GM12878 (cell line): ENCODE data around the gene MXD4. TPM values are rescaled to one million over a fixed set of nuclear protein-coding genes. Genes with fewer than 3 reads are reported as not detected.

Source experiments
- ATAC-seq: fragments of 200-7000 bp; cut with Tn5 transposase; 3 replicates; pipeline ENCODE4 v1.9.1; 2020; ENCODE audit warnings: mild to moderate bottlenecking, moderate library complexity
- BruUV-seq: library from RNA; stranded (reverse); fragments of 400-500 nt; replicated peaks from 2 replicates; lab custom pipeline; 2021; lab: Mats Ljungman, UMichigan
- CTCF ChIA-PET: fragments of 300-600 bp; sonication (Branson Sonifier 250); formaldehyde crosslinking; extraction: SDS; loops from one replicate; lab custom pipeline; 2021; ENCODE audit warnings: inconsistent platforms; lab: Yijun Ruan, JAX
- POLR2A ChIA-PET: fragments of 350-600 bp; formaldehyde crosslinking; extraction: SDS; loops from one replicate; lab custom pipeline; 2021; ENCODE audit warnings: inconsistent platforms; lab: Charles Lee
- RAD21 ChIA-PET: fragments of 300-600 bp; sonication (Branson Sonifier 250); formaldehyde crosslinking; loops from one replicate; lab custom pipeline; 2023; ENCODE audit warnings: antibody characterized with exemption; ENCODE audit not compliant: unreplicated experiment; lab: Charles Lee
- SMC1A ChIA-PET: fragments of 300-600 bp; sonication (Branson Sonifier 250); formaldehyde crosslinking; loops from one replicate; lab custom pipeline; 2023; ENCODE audit not compliant: unreplicated experiment, uncharacterized antibody; lab: Charles Lee
- DNase-seq: peaks from one replicate; pipeline ENCODE4 v3.0.0-alpha.2; 2011; ENCODE audit warnings: low read depth, low spot score
- FAIRE-seq: peaks from 3 replicates; lab custom pipeline; 2011; peaks lifted over from hg19 to GRCh38; lab: Jason Lieb, UNC
- H2AFZ ChIP-seq: 2 replicates; pipeline ENCODE4 v1.6.0; 2011; ENCODE audit warnings: low read depth, low read length, control low read depth; ENCODE audit not compliant: control insufficient read depth
- H3K27ac ChIP-seq: 2 replicates; pipeline ENCODE4 v1.5.1; 2011; ENCODE audit warnings: control low read depth; ENCODE audit not compliant: control insufficient read depth, insufficient read depth
- H3K27me3 ChIP-seq, 2 experiments: replicated peaks in 1 of 2; 2 replicates each; pipeline versions ENCODE4 v1.6.0 to v1.6.1; 2011; ENCODE audit warnings: low read length in 1 of 2; ENCODE audit not compliant: control insufficient read depth in 2 of 2, insufficient read depth in 2 of 2
- H3K36me3 ChIP-seq, 2 experiments: 2 replicates each; pipeline ENCODE4 v1.5.1; 2011; ENCODE audit warnings: low read length in 1 of 2; ENCODE audit not compliant: control insufficient read depth in 2 of 2, insufficient read depth in 2 of 2
- H3K4me1 ChIP-seq: 2 replicates; pipeline ENCODE4 v1.6.1; 2011; ENCODE audit warnings: mild to moderate bottlenecking, low read length, moderate library complexity, mixed read lengths; ENCODE audit not compliant: control insufficient read depth, insufficient read depth
- H3K4me2 ChIP-seq: 2 replicates; pipeline ENCODE4 v1.6.0; 2011; ENCODE audit warnings: control low read depth; ENCODE audit not compliant: control insufficient read depth, insufficient read depth
- H3K4me3 ChIP-seq: fragments of 200-600 bp; sonication (generic); 2 replicates; pipeline ENCODE4 v1.5.1; 2016
- H3K79me2 ChIP-seq: 2 replicates; pipeline ENCODE4 v1.6.0; 2011; ENCODE audit warnings: low read length; ENCODE audit not compliant: control insufficient read depth, insufficient read depth
- H3K9ac ChIP-seq: 2 replicates; pipeline ENCODE4 v1.8.0; 2011; ENCODE audit warnings: low read length, control low read depth, mixed read lengths; ENCODE audit not compliant: control insufficient read depth, insufficient read depth
- H3K9me3 ChIP-seq: replicated peaks from 3 replicates; pipeline ENCODE4 v1.5.1; 2011; ENCODE audit warnings: mild to moderate bottlenecking, low read length; ENCODE audit not compliant: control insufficient read depth, insufficient read depth
- H4K20me1 ChIP-seq: 2 replicates; pipeline ENCODE4 v1.6.0; 2011; ENCODE audit not compliant: control insufficient read depth, insufficient read depth
- E2F4 ChIP-seq: IDR thresholded peaks from 2 replicates; pipeline ENCODE4 v1.6.1; 2012; ENCODE audit warnings: low read depth, low read length, improper control_type of control experiment
- FOXK2 ChIP-seq: fragments of 450-650 bp; IDR thresholded peaks from 2 replicates; pipeline ENCODE4 v1.6.1; 2017; ENCODE audit warnings: mild to moderate bottlenecking, moderate library complexity
- FOXM1 ChIP-seq: IDR thresholded peaks from 2 replicates; pipeline ENCODE4 v1.6.1; 2012; ENCODE audit warnings: low read depth, mild to moderate bottlenecking, inconsistent platforms, low read length, moderate library complexity
- GATAD2B ChIP-seq: fragments of 450-650 bp; conservative IDR thresholded peaks from 2 replicates; pipeline ENCODE4 v1.6.1; 2017; ENCODE audit warnings: low read depth, mild to moderate bottlenecking, moderate library complexity
- MEF2A ChIP-seq: IDR thresholded peaks from 2 replicates; pipeline ENCODE4 v1.6.1; 2011; ENCODE audit warnings: low read depth, mild to moderate bottlenecking, low read length, moderate library complexity; ENCODE audit not compliant: insufficient read depth
- MYB ChIP-seq: fragments of 150-350 bp; IDR thresholded peaks from 2 replicates; pipeline ENCODE4 v1.6.1; 2014; ENCODE audit warnings: mild to moderate bottlenecking, low read depth, low read length, borderline replicate concordance
- PAX8 ChIP-seq: fragments of 450-650 bp; IDR thresholded peaks from 2 replicates; pipeline ENCODE4 v1.6.1; 2017; ENCODE audit warnings: mild to moderate bottlenecking, moderate library complexity
- SMAD1 ChIP-seq: fragments of 450-650 bp; IDR thresholded peaks from 2 replicates; pipeline ENCODE4 v1.6.1; 2018; ENCODE audit warnings: mild to moderate bottlenecking, low read depth; ENCODE audit not compliant: partially characterized antibody
- TCF7 ChIP-seq: IDR thresholded peaks from 2 replicates; pipeline ENCODE4 v1.6.1; 2014; ENCODE audit warnings: antibody characterized with exemption, borderline replicate concordance
- ZNF384 ChIP-seq: IDR thresholded peaks from 2 replicates; pipeline ENCODE4 v1.6.1; 2012; ENCODE audit warnings: low read depth, mild to moderate bottlenecking, low read length, improper control_type of control experiment, borderline replicate concordance
- WGBS: methylation state at CpG from one replicate; pipeline ENCODE4 v1.1.6; 2016; ENCODE audit warnings: low lambda C conversion rate; ENCODE audit not compliant: insufficient replicate concordance, insufficient coverage; ENCODE audit errors: missing lambda C conversion rate; 5-methylcytosine and 5-hydroxymethylcytosine counted together
- in situ Hi-C: fragments of 300-500 bp; cut with MboI; formaldehyde crosslinking; loops from 9 replicates; pipeline ENCODE4 v1.14.3; 2018; ENCODE audit warnings: mixed read lengths
- intact Hi-C: fragments of 100-400 bp; cut with micrococcal nuclease; formaldehyde crosslinking; loops from one replicate; pipeline ENCODE4 v1.14.2; 2022; ENCODE audit not compliant: unreplicated experiment
- polyA plus RNA-seq, 11 experiments: library from polyadenylated mRNA; depleted of rRNA in 4 of 11; unstranded in 6 of 11; stranded (reverse) in 5 of 11; fragments of >200 nt; fragmentation: Nextera tagmentation in 4 of 11; fragmentation: Illumina TruSeq in 1 of 11; extraction: Ambion mirVana in 4 of 11; extraction: Trizol in 1 of 11; gene quantifications; 1 replicate in 1 of 11; 2 replicates in 10 of 11; pipeline versions ENCODE4 v1.2.1 to v1.2.3, GENCODE V29; 2011 to 2016; ENCODE audit warnings: inconsistent platforms in 2 of 11, missing spikeins in 2 of 11, low read depth in 1 of 11
- total RNA-seq, 4 experiments: library from RNA; depleted of rRNA in 3 of 4; stranded (reverse); fragments of >200 nt in 3 of 4; fragmentation: Illumina TruSeq in 1 of 4; extraction: Trizol in 1 of 4; gene quantifications; 2 replicates each; pipeline versions ENCODE4 v1.2.1 to v1.2.3, GENCODE V29; 2013 to 2021
- TF ChIP-seq, protein P1 (sequence below): fragments of 450-650 bp; IDR thresholded peaks from 2 replicates; pipeline ENCODE4 v1.6.1; 2017; ENCODE audit warnings: antibody characterized with exemption, mild to moderate bottlenecking, moderate library complexity

The MXD4 gene
- total and polyA plus RNA-seq, 10 of the 15 experiments (the other 5 are each of a cell fraction or from before 2014, with no cell fraction given): 0.21 to 25.6 (median 5.2) TPM

DNA sequence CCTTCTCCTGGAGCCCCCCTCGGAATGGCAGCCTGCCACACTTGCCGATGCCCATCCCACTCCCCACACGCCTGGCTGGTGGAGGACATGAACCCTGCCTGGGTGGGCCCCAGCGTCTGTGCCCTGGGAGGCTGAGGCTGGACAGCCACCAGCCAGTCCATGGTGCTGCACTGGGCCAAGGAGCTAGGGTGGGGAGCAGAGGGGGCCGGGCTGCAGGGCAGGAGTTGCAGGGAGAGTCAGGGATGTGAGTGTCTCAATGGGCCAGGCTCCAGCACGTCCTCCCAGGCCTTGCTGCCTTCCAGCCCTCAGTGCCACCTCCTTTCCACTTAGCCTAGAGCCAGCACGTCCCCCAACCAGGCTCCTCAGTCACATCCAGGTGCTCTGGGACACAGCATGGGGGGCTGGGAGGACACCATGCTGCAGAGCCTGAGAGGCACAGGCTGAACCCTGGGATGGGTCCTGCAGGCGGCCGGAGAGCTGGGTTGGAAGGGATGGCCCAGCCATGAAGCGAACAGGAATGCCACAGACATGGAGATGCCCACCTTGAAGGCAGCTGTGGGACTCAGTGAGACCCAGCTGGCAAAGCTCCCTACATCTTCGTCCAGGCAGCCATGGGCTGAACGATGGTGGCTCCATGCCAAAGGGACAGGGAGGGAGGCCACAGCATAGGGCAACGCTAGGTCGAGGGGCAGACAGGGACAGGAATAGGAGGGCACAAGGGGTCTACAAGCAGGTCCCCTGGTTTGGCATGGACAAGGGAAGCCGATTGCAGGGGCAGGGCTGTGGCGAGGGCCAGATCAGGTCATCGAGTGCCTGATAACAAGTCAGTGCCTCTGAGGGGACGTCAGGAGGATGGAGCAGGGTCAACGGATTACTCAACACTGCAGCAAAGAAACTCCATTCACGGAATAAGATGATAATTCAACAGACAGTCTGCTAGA, 30.1 kb upstream of the MXD4 start:
- POLR2A ChIA-PET: no interaction called here
- no TSS peak for BruUV-seq
- no peak for TF ChIP-seq PAX8
- no peak for TF ChIP-seq MEF2A
- no peak for TF ChIP-seq MYB
- TF ChIP-seq FOXM1: no peak
- no peak for TF ChIP-seq E2F4
- no peak for TF ChIP-seq GATAD2B
- no peak for TF ChIP-seq FOXK2
- TF ChIP-seq TCF7: no peak
- TF ChIP-seq SMAD1: no peak
- TF ChIP-seq ZNF384: no peak
- TF ChIP-seq, protein P1, sequence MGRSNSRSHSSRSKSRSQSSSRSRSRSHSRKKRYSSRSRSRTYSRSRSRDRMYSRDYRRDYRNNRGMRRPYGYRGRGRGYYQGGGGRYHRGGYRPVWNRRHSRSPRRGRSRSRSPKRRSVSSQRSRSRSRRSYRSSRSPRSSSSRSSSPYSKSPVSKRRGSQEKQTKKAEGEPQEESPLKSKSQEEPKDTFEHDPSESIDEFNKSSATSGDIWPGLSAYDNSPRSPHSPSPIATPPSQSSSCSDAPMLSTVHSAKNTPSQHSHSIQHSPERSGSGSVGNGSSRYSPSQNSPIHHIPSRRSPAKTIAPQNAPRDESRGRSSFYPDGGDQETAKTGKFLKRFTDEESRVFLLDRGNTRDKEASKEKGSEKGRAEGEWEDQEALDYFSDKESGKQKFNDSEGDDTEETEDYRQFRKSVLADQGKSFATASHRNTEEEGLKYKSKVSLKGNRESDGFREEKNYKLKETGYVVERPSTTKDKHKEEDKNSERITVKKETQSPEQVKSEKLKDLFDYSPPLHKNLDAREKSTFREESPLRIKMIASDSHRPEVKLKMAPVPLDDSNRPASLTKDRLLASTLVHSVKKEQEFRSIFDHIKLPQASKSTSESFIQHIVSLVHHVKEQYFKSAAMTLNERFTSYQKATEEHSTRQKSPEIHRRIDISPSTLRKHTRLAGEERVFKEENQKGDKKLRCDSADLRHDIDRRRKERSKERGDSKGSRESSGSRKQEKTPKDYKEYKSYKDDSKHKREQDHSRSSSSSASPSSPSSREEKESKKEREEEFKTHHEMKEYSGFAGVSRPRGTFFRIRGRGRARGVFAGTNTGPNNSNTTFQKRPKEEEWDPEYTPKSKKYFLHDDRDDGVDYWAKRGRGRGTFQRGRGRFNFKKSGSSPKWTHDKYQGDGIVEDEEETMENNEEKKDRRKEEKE: no peak
- 40% methylated on average over 20 of the region's 20 CpGs for WGBS
- H3K4me1 ChIP-seq: peaks cover 8% of the 10 kb centered on the region; the same call in 1 of the 2 replicates
- H3K4me2 ChIP-seq: no peak overlapping the region
- intact Hi-C loops (no loop called here), in situ Hi-C loops (no loop called here)
- H3K36me3 ChIP-seq: no peaks in the 10 kb centered on the region
- H3K4me3 ChIP-seq: no peak overlapping the region
- H3K79me2 ChIP-seq: no peaks in the 10 kb centered on the region
- no peak for DNase-seq
- H3K27me3 ChIP-seq: peaks cover 0 to 1% of the 10 kb centered on the region in 2 experiments; a peak in 2 of 4 replicates
- H4K20me1 ChIP-seq: no peaks in the 10 kb centered on the region
- SMC1A ChIA-PET: no interaction called here
- H3K9me3 ChIP-seq: no peaks in the 10 kb centered on the region
- no peak overlapping the region for H3K27ac ChIP-seq
- RAD21 ChIA-PET: no interaction called here
- ATAC-seq: no peak; the same call in 2 of the 3 replicates
- no peak for FAIRE-seq
- no peak overlapping the region for H2AFZ ChIP-seq
- CTCF ChIA-PET: no interaction called here
- no peak overlapping the region for H3K9ac ChIP-seq
